ENCODE data around the gene CCDC15. TPM values are rescaled to one million over a fixed set of nuclear protein-coding genes. Genes with fewer than 3 reads are reported as not detected.

Gene CCDC15
- total and polyA plus RNA-seq, 2 of the 13 experiments (the other 11 are each of a cell fraction or from before 2014, with no cell fraction given), result 2.2 to 4.6 TPM

DNA sequence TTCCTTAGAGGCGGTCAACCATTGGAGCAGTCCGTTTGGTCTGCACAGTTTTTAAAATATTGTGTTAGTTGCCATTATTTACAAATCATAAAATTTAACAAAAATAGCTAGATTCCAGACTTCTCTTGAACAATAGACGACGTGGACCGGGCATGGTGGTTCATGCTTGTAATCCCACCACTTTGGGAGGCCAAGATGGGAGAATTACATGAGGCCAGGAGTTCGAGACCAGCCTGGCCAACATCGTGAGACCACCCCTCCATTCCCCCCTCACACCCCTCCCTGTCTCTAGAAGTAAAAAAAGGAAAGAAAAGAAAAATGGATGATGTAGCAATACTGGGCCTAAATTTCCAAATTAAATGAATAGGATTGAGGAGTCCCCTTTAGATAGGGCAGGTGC lies 110.1 kb downstream of the CCDC15 start:
- no peaks in the 10 kb centered on the region for H3K9me3 ChIP-seq (ENCODE audit: low read length)
- ChIA-PET CTCF (ENCODE audit: low intra/inter-chr PET ratio, low total read pairs) (no interaction called here), POLR2A (interaction anchor here (1.3 kb wide), 1 partner anchor 9 kb away, joined by 5 read pairs; no protein-coding TSS in a partner anchor)
- no peak for TF ChIP-seq ISL2 (CRISPR knock-in tag; IDR thresholded peaks at IDR 0.05)
- TF ChIP-seq TRIM24 (CRISPR knock-in tag; IDR thresholded peaks at IDR 0.05), result no peak
- TF ChIP-seq ZNF337 (CRISPR knock-in tag; IDR thresholded peaks at IDR 0.05; ENCODE audit: borderline replicate concordance, low read depth), result no peak
- no peak for TF ChIP-seq ZNF256 (CRISPR knock-in tag; conservative IDR thresholded peaks at IDR 0.05)
- TF ChIP-seq ZNF530 (CRISPR knock-in tag; IDR thresholded peaks at IDR 0.05; ENCODE audit: low read depth), result no peak
- peaks cover 54% of the 10 kb centered on the region for H3K4me1 ChIP-seq (ENCODE audit: insufficient read depth, low read length)
- H3K79me2 ChIP-seq (ENCODE audit: insufficient read depth, low read length), result no peaks in the 10 kb centered on the region
- H3K36me3 ChIP-seq (replicated peaks in 1 of 2; ENCODE audit: control insufficient read depth in 1 of 2, insufficient read depth in 2 of 2, low read length in 2 of 2), result no peaks in the 10 kb centered on the region
- no peak for FAIRE-seq
- 0 out of 2 replicates have a peak overlapping the region, but pooled peaks have one; percentile 60 for H3K9ac ChIP-seq (ENCODE audit: insufficient read depth, low read depth, low read length)
- BruUV-seq (replicated peaks), result no TSS peak
- in situ Hi-C loops (cut with HindIII; ENCODE audit: extremely low pct_ligation_motif_present, low pct_unique_long_range_greater_than_20kb) (no loop called here), intact Hi-C loops (cut with micrococcal nuclease; ENCODE audit: unreplicated experiment) (no loop called here)
- no peak overlapping the region for H3K27ac ChIP-seq (ENCODE audit: extremely low read length, insufficient read depth, low read length)
- 65% methylated on average over 7 of the region's 7 CpGs for WGBS (ENCODE audit: low lambda C conversion rate)
- ATAC-seq, result no peak
- no peak for DNase-seq (ENCODE audit: low spot score)
- peak overlapping the region; percentile 60 for H2AFZ ChIP-seq (ENCODE audit: low read length)
- H3K4me2 ChIP-seq (ENCODE audit: low read depth, low read length), result peak overlapping the region; percentile 90
- peak overlapping the region; percentile 66 to 78 (median 72) for H3K4me3 ChIP-seq (replicated peaks in 1 of 3; ENCODE audit: insufficient read depth in 1 of 3, low read depth in 2 of 3, low read length in 3 of 3)
- H4K20me1 ChIP-seq (ENCODE audit: insufficient read depth, low read length), result no peaks in the 10 kb centered on the region
- no peaks in the 10 kb centered on the region; a peak in 1 of 5 replicates for H3K27me3 ChIP-seq (ENCODE audit: control insufficient read depth in 1 of 2, insufficient read depth in 2 of 2, low read length in 2 of 2)

DNA sequence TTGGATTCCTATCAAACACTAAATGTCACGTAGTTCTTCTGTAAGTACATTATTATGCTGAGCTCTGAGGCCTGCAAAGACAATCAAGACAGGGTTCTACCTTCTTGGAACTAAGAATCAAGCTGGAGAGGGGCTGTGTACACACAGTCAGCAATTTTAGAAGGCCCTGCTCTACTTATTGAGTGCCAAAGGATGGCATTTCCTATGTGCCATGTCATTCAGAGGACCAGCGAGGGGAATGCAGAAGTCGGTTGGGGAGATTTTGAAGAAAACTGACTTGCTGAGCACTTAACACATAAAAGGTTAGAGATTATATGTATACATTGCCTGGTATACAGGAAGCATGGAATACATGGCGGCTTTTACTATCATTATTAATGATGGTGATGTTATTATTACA lies 114.4 kb downstream of the CCDC15 start:
- POLR2A ChIA-PET, result no interaction called here
- DNase-seq (ENCODE audit: low spot score), result no peak
- Histone ChIP-seq H3K4me2 (ENCODE audit: low read depth, low read length) (no peak overlapping the region), H3K36me3 (replicated peaks in 1 of 2; ENCODE audit: control insufficient read depth in 1 of 2, insufficient read depth in 2 of 2, low read length in 2 of 2) (no peaks in the 10 kb centered on the region), H3K4me3 (replicated peaks in 1 of 3; ENCODE audit: insufficient read depth in 1 of 3, low read depth in 2 of 3, low read length in 3 of 3) (no peak overlapping the region), H3K9ac (ENCODE audit: insufficient read depth, low read depth, low read length) (no peak overlapping the region), H4K20me1 (ENCODE audit: insufficient read depth, low read length) (no peaks in the 10 kb centered on the region), H2AFZ (ENCODE audit: low read length) (no peak overlapping the region), H3K27ac (ENCODE audit: extremely low read length, insufficient read depth, low read length) (no peak overlapping the region), H3K79me2 (ENCODE audit: insufficient read depth, low read length) (no peaks in the 10 kb centered on the region), H3K9me3 (ENCODE audit: low read length) (no peaks in the 10 kb centered on the region), H3K4me1 (ENCODE audit: insufficient read depth, low read length) (peaks cover 62% of the 10 kb centered on the region), H3K27me3 (ENCODE audit: control insufficient read depth in 1 of 2, insufficient read depth in 2 of 2, low read length in 2 of 2) (no peaks in the 10 kb centered on the region; a peak in 1 of 5 replicates)
- CTCF ChIA-PET (ENCODE audit: low intra/inter-chr PET ratio, low total read pairs), result no interaction called here
- no peak for FAIRE-seq
- ATAC-seq, result no peak
- intact Hi-C loops (cut with micrococcal nuclease; ENCODE audit: unreplicated experiment) (no loop called here), in situ Hi-C loops (cut with HindIII; ENCODE audit: extremely low pct_ligation_motif_present, low pct_unique_long_range_greater_than_20kb) (no loop called here)
- TF ChIP-seq GATA4 (IDR thresholded peaks at IDR 0.05; ENCODE audit: borderline replicate concordance, low read depth), result no peak
- TF ChIP-seq ZFP62 (CRISPR knock-in tag; IDR thresholded peaks at IDR 0.05), result no peak
- no peak for TF ChIP-seq HES4 (CRISPR knock-in tag; IDR thresholded peaks at IDR 0.05; ENCODE audit: borderline replicate concordance)
- TF ChIP-seq, protein P1, sequence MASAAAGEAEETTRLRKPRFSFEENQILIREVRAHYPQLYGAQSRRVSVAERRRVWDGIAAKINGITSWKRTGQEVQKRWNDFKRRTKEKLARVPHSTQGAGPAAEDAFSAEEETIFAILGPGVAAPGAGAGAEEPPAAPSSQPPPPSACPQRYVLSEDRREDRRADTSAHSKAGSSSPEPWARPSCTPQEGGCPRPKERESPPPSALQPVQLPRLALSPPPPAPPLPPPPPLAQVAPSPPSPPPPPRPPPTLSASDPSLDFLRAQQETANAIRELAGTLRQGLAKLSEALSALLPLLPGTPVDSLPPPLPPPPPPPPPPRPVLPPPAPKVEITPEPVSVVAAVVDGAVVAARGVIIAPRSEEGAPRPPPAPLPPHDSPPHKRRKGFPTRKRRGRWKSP (CRISPR knock-in tag; IDR thresholded peaks at IDR 0.05), result no peak
- TF ChIP-seq ZNF724P (CRISPR knock-in tag; IDR thresholded peaks at IDR 0.05; ENCODE audit: borderline replicate concordance), result no peak
- TF ChIP-seq ZNF713 (CRISPR knock-in tag; IDR thresholded peaks at IDR 0.05), result no peak
- TF ChIP-seq MAFK (conservative IDR thresholded peaks at IDR 0.05 in 1 of 2, IDR thresholded peaks at IDR 0.05 in 1 of 2; ENCODE audit: low read length in 2 of 2), result peak; percentile 29 to 47; a peak in 3 of 4 replicates
- no peak for TF ChIP-seq GABPA (IDR thresholded peaks at IDR 0.05; ENCODE audit: low read depth, low read length)
- no peak for TF ChIP-seq GABPA (CRISPR knock-in tag; IDR thresholded peaks at IDR 0.05; ENCODE audit: low read depth)
- TF ChIP-seq, protein P2, sequence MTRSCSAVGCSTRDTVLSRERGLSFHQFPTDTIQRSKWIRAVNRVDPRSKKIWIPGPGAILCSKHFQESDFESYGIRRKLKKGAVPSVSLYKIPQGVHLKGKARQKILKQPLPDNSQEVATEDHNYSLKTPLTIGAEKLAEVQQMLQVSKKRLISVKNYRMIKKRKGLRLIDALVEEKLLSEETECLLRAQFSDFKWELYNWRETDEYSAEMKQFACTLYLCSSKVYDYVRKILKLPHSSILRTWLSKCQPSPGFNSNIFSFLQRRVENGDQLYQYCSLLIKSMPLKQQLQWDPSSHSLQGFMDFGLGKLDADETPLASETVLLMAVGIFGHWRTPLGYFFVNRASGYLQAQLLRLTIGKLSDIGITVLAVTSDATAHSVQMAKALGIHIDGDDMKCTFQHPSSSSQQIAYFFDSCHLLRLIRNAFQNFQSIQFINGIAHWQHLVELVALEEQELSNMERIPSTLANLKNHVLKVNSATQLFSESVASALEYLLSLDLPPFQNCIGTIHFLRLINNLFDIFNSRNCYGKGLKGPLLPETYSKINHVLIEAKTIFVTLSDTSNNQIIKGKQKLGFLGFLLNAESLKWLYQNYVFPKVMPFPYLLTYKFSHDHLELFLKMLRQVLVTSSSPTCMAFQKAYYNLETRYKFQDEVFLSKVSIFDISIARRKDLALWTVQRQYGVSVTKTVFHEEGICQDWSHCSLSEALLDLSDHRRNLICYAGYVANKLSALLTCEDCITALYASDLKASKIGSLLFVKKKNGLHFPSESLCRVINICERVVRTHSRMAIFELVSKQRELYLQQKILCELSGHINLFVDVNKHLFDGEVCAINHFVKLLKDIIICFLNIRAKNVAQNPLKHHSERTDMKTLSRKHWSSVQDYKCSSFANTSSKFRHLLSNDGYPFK (CRISPR knock-in tag; IDR thresholded peaks at IDR 0.05; ENCODE audit: borderline replicate concordance), result no peak
- 91% methylated on average over 4 of the region's 4 CpGs for WGBS (ENCODE audit: low lambda C conversion rate)
- no TSS peak for BruUV-seq (replicated peaks)

Data from HepG2 (cell line).